ENCODE results near the gene HMBS. TPM values are rescaled to one million over a fixed set of nuclear protein-coding genes. Genes with fewer than 3 reads are reported as not detected.
A peak's percentile ranks its signal among the peaks of the same experiment; 100 is the strongest.

Gene HMBS
- total RNA-seq, 1 experiment from 2014 or later: 61.6 TPM

- H3K4me1 ChIP-seq (ENCODE audit: control insufficient read depth, insufficient read depth, low read length): peaks cover 7% of the 10 kb centered on the region; the same call in 1 of the 2 replicates
- no TSS peak for BruUV-seq (replicated peaks)
- in situ Hi-C loops (cut with HindIII; ENCODE audit: low pct_unique_long_range_greater_than_20kb, low sequenced_read_pairs) (no loop called here), intact Hi-C loops (cut with micrococcal nuclease; ENCODE audit: unreplicated experiment) (no loop called here)
- POLR2A ChIA-PET: no interaction called here
- DNase-seq (ENCODE audit: low read depth, low spot score): no peak
- ATAC-seq: no peak
- H3K36me3 ChIP-seq (ENCODE audit: control insufficient read depth, insufficient read depth, low read length): peaks cover 19% of the 10 kb centered on the region; the same call in 1 of the 2 replicates
- no peaks in the 10 kb centered on the region for H3K27me3 ChIP-seq (ENCODE audit: control insufficient read depth, insufficient read depth, low read length)
- TF ChIP-seq POLR2AphosphoS5 (IDR thresholded peaks at IDR 0.05; ENCODE audit: low read depth, low read length) (no peak), TCF7L2 (IDR thresholded peaks at IDR 0.05; ENCODE audit: low read depth, low read length) (no peak), SIN3A (IDR thresholded peaks at IDR 0.05; ENCODE audit: borderline replicate concordance, insufficient read depth, low read depth, low read length) (no peak), CTCF (IDR thresholded peaks at IDR 0.05) (no peak)
- TF ChIP-seq, protein P1, sequence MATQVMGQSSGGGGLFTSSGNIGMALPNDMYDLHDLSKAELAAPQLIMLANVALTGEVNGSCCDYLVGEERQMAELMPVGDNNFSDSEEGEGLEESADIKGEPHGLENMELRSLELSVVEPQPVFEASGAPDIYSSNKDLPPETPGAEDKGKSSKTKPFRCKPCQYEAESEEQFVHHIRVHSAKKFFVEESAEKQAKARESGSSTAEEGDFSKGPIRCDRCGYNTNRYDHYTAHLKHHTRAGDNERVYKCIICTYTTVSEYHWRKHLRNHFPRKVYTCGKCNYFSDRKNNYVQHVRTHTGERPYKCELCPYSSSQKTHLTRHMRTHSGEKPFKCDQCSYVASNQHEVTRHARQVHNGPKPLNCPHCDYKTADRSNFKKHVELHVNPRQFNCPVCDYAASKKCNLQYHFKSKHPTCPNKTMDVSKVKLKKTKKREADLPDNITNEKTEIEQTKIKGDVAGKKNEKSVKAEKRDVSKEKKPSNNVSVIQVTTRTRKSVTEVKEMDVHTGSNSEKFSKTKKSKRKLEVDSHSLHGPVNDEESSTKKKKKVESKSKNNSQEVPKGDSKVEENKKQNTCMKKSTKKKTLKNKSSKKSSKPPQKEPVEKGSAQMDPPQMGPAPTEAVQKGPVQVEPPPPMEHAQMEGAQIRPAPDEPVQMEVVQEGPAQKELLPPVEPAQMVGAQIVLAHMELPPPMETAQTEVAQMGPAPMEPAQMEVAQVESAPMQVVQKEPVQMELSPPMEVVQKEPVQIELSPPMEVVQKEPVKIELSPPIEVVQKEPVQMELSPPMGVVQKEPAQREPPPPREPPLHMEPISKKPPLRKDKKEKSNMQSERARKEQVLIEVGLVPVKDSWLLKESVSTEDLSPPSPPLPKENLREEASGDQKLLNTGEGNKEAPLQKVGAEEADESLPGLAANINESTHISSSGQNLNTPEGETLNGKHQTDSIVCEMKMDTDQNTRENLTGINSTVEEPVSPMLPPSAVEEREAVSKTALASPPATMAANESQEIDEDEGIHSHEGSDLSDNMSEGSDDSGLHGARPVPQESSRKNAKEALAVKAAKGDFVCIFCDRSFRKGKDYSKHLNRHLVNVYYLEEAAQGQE (IDR thresholded peaks at IDR 0.05; ENCODE audit: insufficient read depth in 1 of 2, low read depth in 2 of 2, low read length in 1 of 2): no peak
- no peak overlapping the region for H3K4me3 ChIP-seq (ENCODE audit: low read depth in 2 of 2, low read length in 2 of 2)
- H3K27ac ChIP-seq (ENCODE audit: low read length): no peak overlapping the region
- H3K9me3 ChIP-seq (ENCODE audit: control insufficient read depth, insufficient read depth, low read depth, low read length): no peaks in the 10 kb centered on the region
- CTCF ChIA-PET: no interaction called here
Observed at GRCh38 chr11:119054418-119054817, 30.3 kb upstream of the HMBS start.

DNA sequence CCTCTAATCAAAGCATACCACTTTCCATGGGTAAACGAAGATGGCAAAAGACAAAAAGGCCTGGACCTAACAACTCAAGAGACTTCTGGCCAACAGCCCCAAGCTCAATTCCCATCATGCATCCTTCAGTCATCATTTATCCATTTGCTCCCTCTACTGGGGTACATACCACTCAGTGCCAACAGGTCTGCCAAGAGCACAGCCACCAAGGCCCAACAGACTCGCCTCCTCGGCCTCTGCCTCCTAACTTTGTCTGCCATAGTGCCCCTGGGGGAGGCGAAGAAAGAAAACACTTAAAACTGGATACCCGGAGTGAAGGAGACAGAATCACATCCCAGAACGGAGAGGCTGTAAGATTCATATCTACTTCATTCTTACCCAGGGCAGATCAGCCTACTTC, 28.8 kb upstream of the HMBS start:
- in situ Hi-C loops (cut with HindIII; ENCODE audit: low pct_unique_long_range_greater_than_20kb, low sequenced_read_pairs) (no loop called here), intact Hi-C loops (cut with micrococcal nuclease; ENCODE audit: unreplicated experiment) (no loop called here)
- no peak for TF ChIP-seq POLR2AphosphoS5 (IDR thresholded peaks at IDR 0.05; ENCODE audit: low read depth, low read length)
- TF ChIP-seq TCF7L2 (IDR thresholded peaks at IDR 0.05; ENCODE audit: low read depth, low read length): no peak
- no peak for TF ChIP-seq SIN3A (IDR thresholded peaks at IDR 0.05; ENCODE audit: borderline replicate concordance, insufficient read depth, low read depth, low read length)
- no peak for TF ChIP-seq CTCF (IDR thresholded peaks at IDR 0.05)
- TF ChIP-seq, protein P1 (IDR thresholded peaks at IDR 0.05; ENCODE audit: insufficient read depth in 1 of 2, low read depth in 2 of 2, low read length in 1 of 2): no peak
- peaks cover 19% of the 10 kb centered on the region; the same call in 1 of the 2 replicates for H3K36me3 ChIP-seq (ENCODE audit: control insufficient read depth, insufficient read depth, low read length)
- POLR2A ChIA-PET: interaction anchor here (0.6 to 0.7 kb wide), 3 partner anchors 28 to 36 kb away, joined by 3 to 9 read pairs (median 5); no protein-coding TSS in a partner anchor
- H3K27me3 ChIP-seq (ENCODE audit: control insufficient read depth, insufficient read depth, low read length): no peaks in the 10 kb centered on the region
- ATAC-seq (no peak), DNase-seq (ENCODE audit: low read depth, low spot score) (no peak)
- BruUV-seq (replicated peaks): no TSS peak
- CTCF ChIA-PET: interaction anchor here (0.6 to 1.0 kb wide), 3 partner anchors 11 to 29 kb away, joined by 3 to 5 read pairs (median 3); partner anchors contain the start of gene HMBS
- peak overlapping the region; percentile 82 to 87 for H3K4me3 ChIP-seq (ENCODE audit: low read depth in 2 of 2, low read length in 2 of 2)
- no peaks in the 10 kb centered on the region for H3K9me3 ChIP-seq (ENCODE audit: control insufficient read depth, insufficient read depth, low read depth, low read length)
- peaks cover 7% of the 10 kb centered on the region; the same call in 1 of the 2 replicates for H3K4me1 ChIP-seq (ENCODE audit: control insufficient read depth, insufficient read depth, low read length)
- H3K27ac ChIP-seq (ENCODE audit: low read length): peak overlapping the region; percentile 86
